ENCODE results near the gene MYH9. TPM values are rescaled to one million over a fixed set of nuclear protein-coding genes. Genes with fewer than 3 reads are reported as not detected.

The MYH9 gene
- total RNA-seq, 1 experiment from 2014 or later = 788 TPM

DNA sequence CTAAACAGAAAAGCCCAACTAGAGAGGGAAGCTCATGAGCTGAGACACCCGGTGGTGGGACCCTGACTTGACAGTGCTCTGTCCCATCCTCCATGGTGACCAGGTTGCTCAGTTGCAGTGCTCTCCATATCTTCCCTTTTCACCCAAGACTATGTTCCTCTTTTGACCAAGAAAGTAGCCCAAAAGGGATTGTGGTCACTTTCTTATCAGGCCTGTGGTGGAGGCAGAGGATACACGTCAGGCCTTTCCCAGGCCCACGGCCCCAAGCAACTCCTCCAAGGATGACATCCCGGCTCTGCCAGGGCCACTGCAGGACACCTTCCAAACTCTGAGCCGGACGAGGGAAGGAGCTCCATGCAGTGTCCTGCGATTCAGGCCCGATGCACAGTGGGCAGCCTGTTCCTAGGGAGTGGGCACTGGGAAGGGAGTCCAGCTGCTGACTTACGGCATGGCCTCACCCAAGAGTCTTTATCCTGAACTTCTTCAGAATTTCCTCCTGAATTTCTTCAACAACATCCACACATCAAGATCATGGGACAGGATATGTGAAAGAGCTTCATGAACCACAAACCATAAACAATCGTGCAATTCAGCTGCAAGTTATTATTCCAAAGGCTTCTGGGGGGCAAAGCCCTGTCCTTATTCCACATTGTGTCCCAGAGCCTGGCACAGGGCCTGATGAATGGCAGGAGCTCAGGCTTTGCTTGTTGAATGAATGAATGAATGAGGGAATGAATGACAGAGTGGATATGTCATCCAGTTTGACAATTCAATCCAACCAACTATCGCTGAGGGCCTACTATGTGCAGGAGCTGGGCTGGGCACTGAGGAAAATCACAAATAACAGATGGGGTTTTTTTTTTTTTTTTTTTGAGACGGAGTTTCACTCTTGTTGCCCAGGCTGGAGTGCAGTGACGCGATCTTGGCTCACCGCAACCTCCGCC is 36.0 kb upstream of the MYH9 start:
- CTCF ChIA-PET = no interaction called here
- no peak for ATAC-seq
- in situ Hi-C loops (cut with HindIII; ENCODE audit: low pct_unique_long_range_greater_than_20kb, low sequenced_read_pairs) = no loop called here
- Histone ChIP-seq H3K4me1 (ENCODE audit: control insufficient read depth, insufficient read depth, low read length) (peaks cover 23% of the 10 kb centered on the region), H3K36me3 (ENCODE audit: control insufficient read depth, insufficient read depth, low read length) (no peaks in the 10 kb centered on the region), H3K9me3 (ENCODE audit: control insufficient read depth, insufficient read depth, low read depth, low read length) (no peaks in the 10 kb centered on the region), H3K27me3 (ENCODE audit: control insufficient read depth, insufficient read depth, low read length) (no peaks in the 10 kb centered on the region), H3K27ac (ENCODE audit: low read length) (no peak overlapping the region), H3K4me3 (ENCODE audit: low read depth in 2 of 2, low read length in 2 of 2) (no peak overlapping the region)
- POLR2A ChIA-PET = no interaction called here
- TF ChIP-seq TCF7L2 (IDR thresholded peaks at IDR 0.05; ENCODE audit: low read depth, low read length) (no peak), POLR2AphosphoS5 (IDR thresholded peaks at IDR 0.05; ENCODE audit: low read depth, low read length) (no peak), SIN3A (IDR thresholded peaks at IDR 0.05; ENCODE audit: borderline replicate concordance, insufficient read depth, low read depth, low read length) (no peak)
- TF ChIP-seq, protein P1, sequence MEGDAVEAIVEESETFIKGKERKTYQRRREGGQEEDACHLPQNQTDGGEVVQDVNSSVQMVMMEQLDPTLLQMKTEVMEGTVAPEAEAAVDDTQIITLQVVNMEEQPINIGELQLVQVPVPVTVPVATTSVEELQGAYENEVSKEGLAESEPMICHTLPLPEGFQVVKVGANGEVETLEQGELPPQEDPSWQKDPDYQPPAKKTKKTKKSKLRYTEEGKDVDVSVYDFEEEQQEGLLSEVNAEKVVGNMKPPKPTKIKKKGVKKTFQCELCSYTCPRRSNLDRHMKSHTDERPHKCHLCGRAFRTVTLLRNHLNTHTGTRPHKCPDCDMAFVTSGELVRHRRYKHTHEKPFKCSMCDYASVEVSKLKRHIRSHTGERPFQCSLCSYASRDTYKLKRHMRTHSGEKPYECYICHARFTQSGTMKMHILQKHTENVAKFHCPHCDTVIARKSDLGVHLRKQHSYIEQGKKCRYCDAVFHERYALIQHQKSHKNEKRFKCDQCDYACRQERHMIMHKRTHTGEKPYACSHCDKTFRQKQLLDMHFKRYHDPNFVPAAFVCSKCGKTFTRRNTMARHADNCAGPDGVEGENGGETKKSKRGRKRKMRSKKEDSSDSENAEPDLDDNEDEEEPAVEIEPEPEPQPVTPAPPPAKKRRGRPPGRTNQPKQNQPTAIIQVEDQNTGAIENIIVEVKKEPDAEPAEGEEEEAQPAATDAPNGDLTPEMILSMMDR (IDR thresholded peaks at IDR 0.05) = no peak
- TF ChIP-seq, protein P2, sequence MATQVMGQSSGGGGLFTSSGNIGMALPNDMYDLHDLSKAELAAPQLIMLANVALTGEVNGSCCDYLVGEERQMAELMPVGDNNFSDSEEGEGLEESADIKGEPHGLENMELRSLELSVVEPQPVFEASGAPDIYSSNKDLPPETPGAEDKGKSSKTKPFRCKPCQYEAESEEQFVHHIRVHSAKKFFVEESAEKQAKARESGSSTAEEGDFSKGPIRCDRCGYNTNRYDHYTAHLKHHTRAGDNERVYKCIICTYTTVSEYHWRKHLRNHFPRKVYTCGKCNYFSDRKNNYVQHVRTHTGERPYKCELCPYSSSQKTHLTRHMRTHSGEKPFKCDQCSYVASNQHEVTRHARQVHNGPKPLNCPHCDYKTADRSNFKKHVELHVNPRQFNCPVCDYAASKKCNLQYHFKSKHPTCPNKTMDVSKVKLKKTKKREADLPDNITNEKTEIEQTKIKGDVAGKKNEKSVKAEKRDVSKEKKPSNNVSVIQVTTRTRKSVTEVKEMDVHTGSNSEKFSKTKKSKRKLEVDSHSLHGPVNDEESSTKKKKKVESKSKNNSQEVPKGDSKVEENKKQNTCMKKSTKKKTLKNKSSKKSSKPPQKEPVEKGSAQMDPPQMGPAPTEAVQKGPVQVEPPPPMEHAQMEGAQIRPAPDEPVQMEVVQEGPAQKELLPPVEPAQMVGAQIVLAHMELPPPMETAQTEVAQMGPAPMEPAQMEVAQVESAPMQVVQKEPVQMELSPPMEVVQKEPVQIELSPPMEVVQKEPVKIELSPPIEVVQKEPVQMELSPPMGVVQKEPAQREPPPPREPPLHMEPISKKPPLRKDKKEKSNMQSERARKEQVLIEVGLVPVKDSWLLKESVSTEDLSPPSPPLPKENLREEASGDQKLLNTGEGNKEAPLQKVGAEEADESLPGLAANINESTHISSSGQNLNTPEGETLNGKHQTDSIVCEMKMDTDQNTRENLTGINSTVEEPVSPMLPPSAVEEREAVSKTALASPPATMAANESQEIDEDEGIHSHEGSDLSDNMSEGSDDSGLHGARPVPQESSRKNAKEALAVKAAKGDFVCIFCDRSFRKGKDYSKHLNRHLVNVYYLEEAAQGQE (IDR thresholded peaks at IDR 0.05; ENCODE audit: insufficient read depth in 1 of 2, low read depth in 2 of 2, low read length in 1 of 2) = no peak
- intact Hi-C loops (cut with micrococcal nuclease; ENCODE audit: unreplicated experiment) = no loop called here
- DNase-seq (ENCODE audit: low read depth, low spot score) = no peak
- no TSS peak for BruUV-seq (replicated peaks)

DNA sequence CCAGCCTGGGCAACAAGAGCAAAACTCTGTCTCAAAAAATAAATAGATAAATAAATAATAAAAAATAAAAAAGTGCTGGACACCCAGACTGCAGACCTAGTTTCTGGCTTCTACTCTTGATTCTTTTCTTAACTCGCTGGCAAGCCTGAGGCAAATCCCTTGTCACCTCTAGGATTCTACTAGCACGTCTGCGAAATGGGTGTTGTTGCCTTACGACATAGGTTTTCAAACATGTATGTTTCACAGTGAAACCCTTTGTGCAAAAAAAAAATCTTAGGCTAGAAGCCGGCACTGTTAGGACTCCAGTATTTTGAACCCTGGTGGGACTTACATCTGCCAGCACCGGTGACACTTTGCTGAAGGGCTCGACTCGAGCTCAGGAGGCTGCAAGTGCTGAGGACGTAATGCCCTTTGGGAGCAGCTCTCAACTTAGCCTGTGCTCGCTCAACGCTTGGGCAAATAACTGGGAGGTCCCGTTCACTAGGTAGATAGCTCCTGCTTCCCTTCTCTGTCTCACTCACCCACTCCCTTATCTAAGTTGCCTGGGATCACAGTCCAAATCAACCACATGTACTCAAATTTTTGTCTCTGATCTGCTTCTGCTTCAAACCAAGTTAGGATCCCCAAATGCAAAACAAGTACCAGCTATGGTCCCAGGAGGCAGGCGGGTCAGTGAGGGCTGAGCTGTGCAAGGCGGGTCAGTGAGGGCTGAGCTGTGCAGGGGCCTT is 34.7 kb upstream of the MYH9 start:
- in situ Hi-C loops (cut with HindIII; ENCODE audit: low pct_unique_long_range_greater_than_20kb, low sequenced_read_pairs) (no loop called here), intact Hi-C loops (cut with micrococcal nuclease; ENCODE audit: unreplicated experiment) (no loop called here)
- DNase-seq (ENCODE audit: low read depth, low spot score) (no peak), ATAC-seq (no peak)
- H3K4me3 ChIP-seq (ENCODE audit: low read depth in 2 of 2, low read length in 2 of 2) = no peak overlapping the region
- no peak for TF ChIP-seq SIN3A (IDR thresholded peaks at IDR 0.05; ENCODE audit: borderline replicate concordance, insufficient read depth, low read depth, low read length)
- TF ChIP-seq, protein P1 (IDR thresholded peaks at IDR 0.05) = no peak
- TF ChIP-seq TCF7L2 (IDR thresholded peaks at IDR 0.05; ENCODE audit: low read depth, low read length) = no peak
- TF ChIP-seq, protein P2 (IDR thresholded peaks at IDR 0.05; ENCODE audit: insufficient read depth in 1 of 2, low read depth in 2 of 2, low read length in 1 of 2) = no peak
- no peak for TF ChIP-seq POLR2AphosphoS5 (IDR thresholded peaks at IDR 0.05; ENCODE audit: low read depth, low read length)
- no peaks in the 10 kb centered on the region for H3K27me3 ChIP-seq (ENCODE audit: control insufficient read depth, insufficient read depth, low read length)
- no peak overlapping the region for H3K27ac ChIP-seq (ENCODE audit: low read length)
- no TSS peak for BruUV-seq (replicated peaks)
- no peaks in the 10 kb centered on the region for H3K36me3 ChIP-seq (ENCODE audit: control insufficient read depth, insufficient read depth, low read length)
- peaks cover 23% of the 10 kb centered on the region for H3K4me1 ChIP-seq (ENCODE audit: control insufficient read depth, insufficient read depth, low read length)
- POLR2A ChIA-PET = no interaction called here
- CTCF ChIA-PET = no interaction called here
- no peaks in the 10 kb centered on the region for H3K9me3 ChIP-seq (ENCODE audit: control insufficient read depth, insufficient read depth, low read depth, low read length)

Data from Panc1 (cell line).